GM12801 (cell line): ENCODE data around the gene ZBTB1.

Experiments
- TF ChIP-seq, protein P1 (sequence below): IDR thresholded peaks from one replicate; pipeline ENCODE4 v1.5.1; 2011; ENCODE audit warnings: control low read depth; ENCODE audit not compliant: insufficient read length; ENCODE audit errors: extremely low read depth

The ZBTB1 gene, protein sequence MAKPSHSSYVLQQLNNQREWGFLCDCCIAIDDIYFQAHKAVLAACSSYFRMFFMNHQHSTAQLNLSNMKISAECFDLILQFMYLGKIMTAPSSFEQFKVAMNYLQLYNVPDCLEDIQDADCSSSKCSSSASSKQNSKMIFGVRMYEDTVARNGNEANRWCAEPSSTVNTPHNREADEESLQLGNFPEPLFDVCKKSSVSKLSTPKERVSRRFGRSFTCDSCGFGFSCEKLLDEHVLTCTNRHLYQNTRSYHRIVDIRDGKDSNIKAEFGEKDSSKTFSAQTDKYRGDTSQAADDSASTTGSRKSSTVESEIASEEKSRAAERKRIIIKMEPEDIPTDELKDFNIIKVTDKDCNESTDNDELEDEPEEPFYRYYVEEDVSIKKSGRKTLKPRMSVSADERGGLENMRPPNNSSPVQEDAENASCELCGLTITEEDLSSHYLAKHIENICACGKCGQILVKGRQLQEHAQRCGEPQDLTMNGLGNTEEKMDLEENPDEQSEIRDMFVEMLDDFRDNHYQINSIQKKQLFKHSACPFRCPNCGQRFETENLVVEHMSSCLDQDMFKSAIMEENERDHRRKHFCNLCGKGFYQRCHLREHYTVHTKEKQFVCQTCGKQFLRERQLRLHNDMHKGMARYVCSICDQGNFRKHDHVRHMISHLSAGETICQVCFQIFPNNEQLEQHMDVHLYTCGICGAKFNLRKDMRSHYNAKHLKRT

DNA sequence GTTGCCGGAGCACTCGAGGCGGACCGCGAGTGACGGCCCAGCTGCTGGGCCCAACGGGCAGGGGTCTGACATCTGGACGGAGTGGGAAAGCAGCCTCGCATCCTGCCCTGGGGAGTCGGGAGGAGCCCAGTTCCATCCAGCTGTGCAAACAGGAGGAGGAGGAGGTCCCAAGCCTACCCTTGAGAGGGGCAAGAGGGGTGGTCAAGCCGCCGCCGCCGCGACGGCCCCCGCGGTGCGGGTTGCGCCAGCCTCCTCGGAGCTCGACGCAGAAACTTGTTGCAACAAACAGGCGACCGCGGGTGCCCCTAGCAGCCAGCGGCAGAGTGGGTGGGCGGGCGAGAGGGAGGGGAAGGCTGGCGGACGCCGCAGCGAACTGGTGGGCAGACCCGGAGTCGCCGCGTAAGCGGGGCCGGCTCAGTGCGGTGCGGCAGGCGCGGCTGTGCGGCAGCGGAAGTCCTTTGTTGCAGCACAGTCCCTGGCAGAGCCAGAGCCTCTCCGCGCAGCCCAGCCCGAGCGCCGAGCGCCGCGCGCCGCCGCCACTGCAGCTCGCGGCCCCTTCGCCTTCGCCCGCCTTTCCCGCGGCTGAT is at the start of gene ZBTB1:
ZBTB1 (plus strand) TSS at position 461 of the 587 bp plus-strand sequence. CDS start 16,735 bp downstream, outside the sequence.
- TF ChIP-seq, protein P1, sequence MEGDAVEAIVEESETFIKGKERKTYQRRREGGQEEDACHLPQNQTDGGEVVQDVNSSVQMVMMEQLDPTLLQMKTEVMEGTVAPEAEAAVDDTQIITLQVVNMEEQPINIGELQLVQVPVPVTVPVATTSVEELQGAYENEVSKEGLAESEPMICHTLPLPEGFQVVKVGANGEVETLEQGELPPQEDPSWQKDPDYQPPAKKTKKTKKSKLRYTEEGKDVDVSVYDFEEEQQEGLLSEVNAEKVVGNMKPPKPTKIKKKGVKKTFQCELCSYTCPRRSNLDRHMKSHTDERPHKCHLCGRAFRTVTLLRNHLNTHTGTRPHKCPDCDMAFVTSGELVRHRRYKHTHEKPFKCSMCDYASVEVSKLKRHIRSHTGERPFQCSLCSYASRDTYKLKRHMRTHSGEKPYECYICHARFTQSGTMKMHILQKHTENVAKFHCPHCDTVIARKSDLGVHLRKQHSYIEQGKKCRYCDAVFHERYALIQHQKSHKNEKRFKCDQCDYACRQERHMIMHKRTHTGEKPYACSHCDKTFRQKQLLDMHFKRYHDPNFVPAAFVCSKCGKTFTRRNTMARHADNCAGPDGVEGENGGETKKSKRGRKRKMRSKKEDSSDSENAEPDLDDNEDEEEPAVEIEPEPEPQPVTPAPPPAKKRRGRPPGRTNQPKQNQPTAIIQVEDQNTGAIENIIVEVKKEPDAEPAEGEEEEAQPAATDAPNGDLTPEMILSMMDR, result no peak

DNA sequence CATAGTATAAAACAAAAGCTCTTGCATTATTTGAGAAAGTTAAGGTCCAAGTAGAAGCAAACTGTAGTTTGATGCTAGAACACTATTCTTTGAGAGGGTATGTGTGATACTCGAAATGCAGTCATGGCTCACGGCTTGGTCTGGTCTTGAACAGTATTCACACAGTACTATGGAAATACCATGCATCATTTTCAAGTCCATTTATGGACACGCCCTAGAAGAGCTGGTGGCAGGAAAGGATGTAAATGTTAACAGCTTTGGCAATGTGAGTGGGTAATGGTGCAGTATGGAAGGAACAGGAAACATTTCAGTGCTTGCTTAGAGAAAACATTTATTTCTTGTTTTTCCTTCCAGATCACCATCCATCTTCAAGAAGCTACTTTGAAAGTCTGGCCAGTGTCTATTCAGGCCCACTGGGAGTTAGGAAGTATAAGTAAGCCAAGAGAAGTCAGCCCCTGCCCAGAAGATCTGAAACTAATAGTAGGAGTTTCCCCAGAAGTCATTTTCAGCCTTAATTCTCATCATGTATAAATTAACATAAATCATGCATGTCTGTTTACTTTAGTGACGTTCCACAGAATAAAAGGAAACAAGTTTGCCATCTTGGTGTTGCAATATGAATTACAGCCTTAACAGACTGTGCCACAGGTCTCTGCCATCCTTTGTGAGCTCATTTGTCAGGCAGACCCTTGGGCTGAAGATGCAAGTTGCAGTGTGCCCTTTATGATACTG is 45.0 kb upstream of the ZBTB1 start:
- TF ChIP-seq, protein P1, result no peak

DNA sequence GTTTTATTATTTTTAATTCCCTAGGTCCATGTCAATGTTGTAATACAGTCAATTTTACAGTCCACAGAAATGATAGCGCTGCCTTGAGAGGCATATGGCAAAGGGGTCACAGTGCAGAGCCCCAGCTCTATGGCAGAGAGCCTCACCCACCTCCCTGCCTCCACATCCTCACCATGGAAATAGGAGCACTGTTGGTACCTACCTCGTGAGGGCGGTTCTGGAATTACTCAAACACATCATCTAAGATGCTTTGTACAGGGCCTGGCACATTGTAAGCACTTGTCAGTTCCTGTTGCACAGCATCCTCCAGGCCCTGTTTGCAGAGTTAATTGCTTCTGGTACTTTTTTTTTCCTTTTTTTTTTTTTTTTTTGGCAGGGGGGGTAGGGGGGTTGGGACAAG is 43.3 kb upstream of the ZBTB1 start:
- TF ChIP-seq, protein P1, result no peak

DNA sequence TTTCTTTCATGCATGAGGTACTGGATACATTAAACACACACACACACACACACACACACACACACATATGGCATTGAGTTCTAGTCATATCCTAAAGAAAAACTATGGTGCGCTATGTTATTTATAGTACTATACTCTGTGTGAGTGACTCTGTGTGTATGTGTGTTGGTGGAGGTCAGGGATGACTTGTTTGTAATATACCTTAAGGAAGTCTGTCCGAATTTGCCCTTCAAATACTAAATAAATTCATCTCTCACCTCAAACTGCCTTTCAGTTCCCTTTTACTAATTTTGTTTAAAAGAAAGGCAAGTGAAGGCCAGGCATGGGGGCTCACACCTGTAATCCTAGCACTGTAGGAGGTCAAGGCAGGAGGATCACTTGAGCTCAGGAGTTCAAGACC is 41.4 kb upstream of the ZBTB1 start:
- TF ChIP-seq, protein P1, result no peak

DNA sequence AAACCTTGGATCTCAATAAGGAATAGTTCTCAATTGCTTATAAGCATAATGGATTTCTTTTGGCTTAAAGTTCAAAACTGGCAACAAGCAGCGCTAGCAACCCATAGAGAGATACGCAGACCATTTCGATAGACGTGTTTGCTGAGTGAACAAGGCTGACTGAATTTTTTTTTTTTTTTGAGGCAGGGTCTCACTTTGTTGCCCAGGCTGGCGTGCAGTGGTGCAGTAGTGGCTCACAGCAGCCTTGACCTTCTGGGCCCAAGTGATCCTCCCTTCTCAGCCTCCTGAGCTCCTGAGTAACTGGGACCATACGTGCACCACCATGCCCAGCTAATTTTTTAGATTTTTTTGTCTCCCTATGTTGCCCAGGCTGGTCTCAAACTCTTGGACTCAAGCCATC is 40.7 kb upstream of the ZBTB1 start:
- TF ChIP-seq, protein P1, result no peak

DNA sequence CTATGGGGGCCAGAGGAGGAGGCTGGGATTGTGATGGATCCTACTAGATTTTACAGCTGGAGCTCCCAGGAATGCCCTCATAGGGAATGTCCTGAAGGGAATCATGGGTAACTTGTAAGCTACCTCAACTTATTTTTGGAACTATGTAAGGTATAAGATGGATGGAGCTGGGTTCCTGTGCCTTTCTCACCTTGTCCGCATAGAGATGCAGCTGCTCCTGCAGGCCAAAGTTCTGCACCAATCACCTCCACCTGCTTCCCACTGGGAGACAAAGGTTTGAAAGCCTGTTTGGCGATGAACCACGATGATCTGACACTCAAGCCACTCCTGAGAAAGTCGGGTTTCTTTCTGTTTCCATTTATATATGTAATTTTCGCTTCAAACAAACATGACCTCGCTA is 39.9 kb upstream of the ZBTB1 start:
- TF ChIP-seq, protein P1, result no peak
